ENCODE data around the gene CLEC18C.
A peak's percentile ranks its signal among the peaks of the same experiment; 100 is the strongest.
"Not testable (repeated sequence)": the region's sequence is repeated elsewhere in the genome, so short reads cannot be mapped to it uniquely, and the experiment has no call there.

The CLEC18C gene

DNA sequence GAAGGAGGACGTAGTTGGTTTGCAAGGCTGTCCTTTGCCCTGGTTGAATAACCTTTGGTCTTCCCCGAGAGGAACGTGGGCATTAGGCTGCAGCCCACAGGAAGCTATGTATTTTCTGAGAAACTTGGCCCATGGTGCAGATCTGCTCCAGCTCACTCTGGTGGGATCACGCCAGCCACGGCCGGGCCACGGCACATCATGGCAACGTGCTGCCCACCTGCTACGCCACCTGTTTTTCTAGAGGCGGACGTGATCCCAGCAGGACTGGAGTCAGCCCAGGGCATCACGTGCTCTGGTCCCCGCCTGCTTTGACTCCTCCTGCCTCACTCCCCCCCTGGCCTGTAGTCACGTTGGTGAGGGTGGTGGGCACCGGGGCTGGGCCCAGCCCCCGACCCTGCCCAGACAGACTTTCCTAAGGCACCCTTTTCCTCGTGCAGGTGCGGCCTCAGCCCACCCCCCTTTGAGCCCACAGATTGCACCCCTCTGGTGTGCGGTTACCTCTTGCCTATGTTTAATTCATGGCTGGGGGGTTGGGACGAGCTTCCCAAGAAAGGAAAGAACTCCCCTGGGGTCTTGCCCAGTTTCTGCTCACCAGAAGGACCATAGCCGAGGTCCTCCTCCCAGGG is at the start of gene CLEC18C:
CLEC18C (plus strand) TSS at position 576 of the 626 bp plus-strand sequence. CDS start 492 bp downstream, outside the sequence.
- DNase-seq (ENCODE audit: low spot score) = not testable (repeated sequence)

DNA sequence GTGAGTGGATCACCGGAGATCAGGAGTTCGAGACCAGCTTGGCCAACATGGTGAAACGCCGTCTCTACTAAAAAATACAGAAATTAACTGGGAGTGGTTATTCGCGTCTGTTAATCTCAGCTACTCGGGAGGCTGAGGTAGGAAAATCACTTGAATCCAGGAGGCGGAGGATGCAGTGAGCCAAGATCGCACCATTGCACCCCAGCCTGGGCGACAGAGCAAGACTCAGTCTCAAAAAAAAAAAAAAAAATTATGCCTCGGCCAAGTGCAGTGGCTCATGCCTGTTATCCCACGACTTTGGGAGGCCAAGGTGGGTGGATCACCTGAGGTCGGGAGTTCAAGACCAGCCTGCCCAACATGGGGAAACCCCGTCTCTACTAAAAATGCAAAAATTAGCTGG is 49.8 kb upstream of the CLEC18C start:
- DNase-seq (ENCODE audit: low spot score) = not testable (repeated sequence)

DNA sequence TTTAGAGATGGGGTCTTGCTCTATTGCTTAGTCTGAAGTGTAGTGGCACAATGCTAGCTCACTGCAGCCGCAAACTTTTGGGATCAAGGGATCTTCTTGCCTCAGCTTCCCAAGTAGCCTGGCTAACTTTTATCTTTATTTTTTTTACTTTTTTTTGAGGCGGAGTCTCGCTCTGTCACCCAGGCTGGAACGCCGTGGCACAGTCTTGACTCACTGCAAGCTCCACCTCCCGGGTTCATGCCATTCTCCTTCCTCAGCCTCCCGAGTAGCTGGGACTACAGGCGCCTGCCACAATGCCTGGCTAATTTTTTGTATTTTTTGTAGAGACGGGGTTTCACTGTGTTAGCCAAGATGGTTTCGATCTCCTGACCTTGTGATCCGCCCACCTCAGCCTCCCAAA is 47.4 kb upstream of the CLEC18C start:
- DNase-seq (ENCODE audit: low spot score) = not testable (repeated sequence)

DNA sequence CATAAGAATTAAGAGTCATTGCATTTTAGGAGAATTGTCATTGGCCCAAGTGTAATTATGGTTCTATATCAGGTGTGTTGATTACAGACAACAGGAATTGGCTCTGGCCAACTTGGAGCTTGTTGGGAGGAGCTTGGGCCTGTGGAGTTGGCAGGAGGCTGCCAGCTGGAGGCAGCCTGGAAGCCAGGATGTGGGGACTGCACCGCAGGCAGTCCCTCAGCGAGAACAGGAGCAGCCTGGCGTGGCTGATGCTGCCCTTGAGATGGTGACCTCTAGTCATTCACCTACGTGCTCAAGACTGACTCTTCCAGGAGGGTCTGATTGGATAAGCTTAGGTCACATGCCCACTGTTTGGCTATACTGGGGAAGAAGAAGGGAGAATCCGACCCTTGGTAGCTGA is 45.9 kb upstream of the CLEC18C start:
- DNase-seq (ENCODE audit: low spot score) = not testable (repeated sequence)

DNA sequence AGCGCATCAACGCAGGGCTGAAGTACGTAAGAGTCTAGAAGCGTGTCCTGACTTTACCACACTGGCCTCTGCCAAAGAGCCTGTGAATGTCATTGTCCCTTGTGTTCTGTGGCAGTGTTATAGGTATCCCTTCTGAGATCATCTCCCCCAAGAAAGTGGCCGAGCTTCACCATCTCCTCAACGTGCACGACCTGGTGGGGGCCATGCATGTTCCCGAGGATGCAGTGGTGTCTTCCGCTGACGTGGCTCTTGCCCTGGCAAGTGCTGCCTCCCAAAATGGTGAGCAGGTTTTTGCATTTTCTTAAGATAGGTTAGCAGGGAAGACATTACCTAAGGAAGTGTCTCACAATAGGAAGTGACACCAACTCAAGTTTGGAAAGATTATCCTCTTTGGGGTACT is 44.7 kb upstream of the CLEC18C start:
- DNase-seq (ENCODE audit: low spot score) = not testable (repeated sequence)

DNA sequence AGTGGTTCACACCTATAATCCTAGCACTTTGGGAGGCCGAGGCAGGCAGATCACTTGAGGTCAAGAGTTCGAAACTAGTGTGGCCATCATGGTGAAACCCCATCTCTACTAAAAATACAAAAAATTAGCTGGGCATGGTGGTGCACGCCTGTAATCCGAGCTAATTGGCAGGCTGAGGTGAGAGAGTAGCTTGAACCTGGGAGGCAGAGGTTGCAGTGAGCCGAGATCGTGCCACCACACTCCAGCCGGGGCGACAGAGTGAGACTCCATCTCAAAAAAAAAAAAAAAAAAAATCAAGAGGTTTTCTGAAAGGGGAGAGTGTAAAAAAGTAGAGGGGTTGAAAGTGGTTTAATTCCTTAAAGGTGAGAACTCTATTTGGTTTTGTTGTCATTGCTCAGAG is 37.8 kb upstream of the CLEC18C start:
- not testable (repeated sequence) for DNase-seq (ENCODE audit: low spot score)

DNA sequence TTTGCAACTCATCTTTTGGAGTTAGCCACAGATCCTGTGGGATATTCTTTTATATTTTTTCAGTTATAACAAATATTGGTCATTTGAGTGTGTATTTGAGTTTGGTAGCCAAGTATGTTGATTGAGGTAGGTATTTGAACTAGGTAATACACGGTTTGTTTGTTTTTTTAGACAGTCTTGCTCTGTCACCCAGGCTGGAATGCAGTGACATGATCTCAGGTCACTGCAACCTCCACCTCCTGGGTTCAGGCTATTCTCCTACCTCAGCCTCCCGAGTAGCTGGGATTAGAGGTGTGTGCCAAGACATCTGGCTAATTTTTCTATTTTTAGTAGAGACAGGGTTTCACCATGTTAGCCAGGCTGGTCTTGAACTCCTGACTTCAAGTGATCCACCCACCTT is 37.0 kb upstream of the CLEC18C start:
- DNase-seq (ENCODE audit: low spot score) = not testable (repeated sequence)

DNA sequence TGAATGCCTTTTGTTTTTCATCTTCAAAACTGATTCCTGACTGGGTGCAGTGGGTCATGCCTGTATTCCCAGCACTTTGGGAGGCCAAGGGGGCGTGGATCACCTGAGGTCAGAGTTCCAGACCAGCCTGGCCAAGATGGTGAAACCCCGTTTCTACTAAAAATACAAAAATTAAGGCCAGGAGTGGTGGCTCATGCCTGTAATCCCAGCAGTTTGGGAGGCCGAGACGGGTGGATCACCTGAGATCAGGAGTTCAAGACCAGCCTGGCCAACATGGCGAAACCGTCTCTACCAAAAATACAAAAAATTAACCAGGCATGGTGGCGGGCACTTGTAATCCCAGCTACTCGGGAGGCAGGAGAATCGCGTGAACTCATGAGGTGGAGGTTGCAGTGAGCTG is 30.8 kb upstream of the CLEC18C start:
- DNase-seq (ENCODE audit: low spot score) = not testable (repeated sequence)

DNA sequence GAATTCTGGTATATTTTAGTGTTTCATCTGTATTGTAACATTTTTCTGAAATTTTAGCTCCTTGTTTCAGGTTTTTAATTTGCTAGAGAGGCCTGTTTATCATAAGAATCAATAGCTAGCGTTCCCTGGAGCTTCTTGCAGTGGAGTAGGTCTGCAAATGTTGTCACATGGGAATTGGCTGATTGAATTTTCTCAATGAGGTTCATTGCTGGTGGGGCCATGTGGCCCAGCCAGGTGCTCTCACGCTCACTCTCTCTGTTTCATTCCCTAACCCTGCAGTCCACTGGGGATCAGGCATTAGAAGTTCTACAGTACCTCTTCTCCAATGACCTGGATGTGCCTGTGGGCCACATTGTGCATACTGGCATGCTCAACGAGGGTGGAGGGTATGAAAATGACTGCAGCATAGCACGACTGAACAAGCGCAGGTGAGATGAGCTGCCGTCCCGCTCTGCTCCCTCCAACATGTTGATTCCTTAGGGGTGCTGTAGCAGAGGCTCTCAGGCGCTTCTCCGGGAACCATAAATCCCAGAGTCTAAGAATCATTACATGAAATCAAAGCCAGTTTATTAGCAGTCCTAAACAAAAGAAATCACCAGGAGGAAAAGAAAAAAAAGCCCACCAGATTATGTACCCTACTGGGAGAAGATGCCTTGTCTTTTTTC is 30.2 kb upstream of the CLEC18C start:
- DNase-seq (ENCODE audit: low spot score) = peak; percentile 1

DNA sequence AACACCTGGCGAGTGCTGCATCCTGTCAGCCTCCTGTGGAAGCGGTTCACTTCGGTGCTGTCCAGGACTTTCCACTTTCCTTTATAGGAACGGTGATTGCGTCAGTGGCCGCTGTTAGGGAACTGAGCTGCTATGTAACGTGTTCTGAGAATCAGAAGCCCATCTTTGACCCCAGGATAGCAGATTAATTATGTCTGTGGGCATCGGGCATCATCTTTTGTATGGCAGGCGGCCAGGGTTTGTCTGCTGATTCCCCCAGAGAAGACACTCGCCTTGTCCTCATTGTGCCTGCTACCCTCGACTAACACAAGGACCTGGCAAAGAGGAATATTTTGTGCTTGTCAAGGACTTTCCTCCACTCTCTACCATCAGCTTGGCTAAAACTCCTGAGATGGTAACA is 25.7 kb upstream of the CLEC18C start:
- not testable (repeated sequence) for DNase-seq (ENCODE audit: low spot score)

DNA sequence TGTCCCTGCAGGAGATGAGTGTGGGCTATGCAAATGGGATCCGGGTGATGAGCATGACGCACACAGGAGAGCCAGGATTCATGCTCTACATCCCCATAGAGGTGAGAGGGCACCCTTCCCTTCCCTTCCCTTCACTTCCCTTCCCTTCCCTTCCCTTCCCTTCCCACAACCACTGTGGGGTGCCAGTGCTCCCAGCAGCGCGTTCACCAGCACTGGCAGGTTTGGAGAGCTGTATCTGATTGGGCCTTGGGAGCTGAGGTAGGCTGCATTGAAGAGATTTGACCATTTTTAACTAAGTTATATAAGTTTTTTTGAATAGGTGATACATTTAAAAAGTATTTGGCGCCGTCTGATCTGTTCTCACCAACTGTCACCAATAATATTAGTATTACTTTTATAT is 25.1 kb upstream of the CLEC18C start:
- peak; percentile 1 for DNase-seq (ENCODE audit: low spot score)

DNA sequence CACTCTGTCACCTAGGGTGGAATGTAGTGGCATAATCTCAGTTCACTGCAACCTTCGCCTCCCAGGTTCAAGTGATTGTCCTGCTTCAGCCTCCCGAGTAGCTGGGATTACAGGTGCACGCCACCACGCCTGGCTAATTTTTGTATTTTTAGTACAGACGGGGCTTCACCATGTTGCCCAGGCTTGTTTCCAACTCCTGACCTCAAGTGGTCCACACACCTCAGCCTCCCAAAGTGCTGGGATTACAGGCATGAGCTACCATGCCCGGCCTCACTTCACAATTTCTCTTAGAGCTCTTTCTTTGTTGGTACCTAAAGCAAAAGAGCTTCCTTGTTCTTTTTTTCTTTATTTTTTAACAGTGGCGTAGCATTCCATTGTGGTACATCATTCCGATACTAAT is 24.3 kb upstream of the CLEC18C start:
- DNase-seq (ENCODE audit: low spot score) = peak; percentile 3

DNA sequence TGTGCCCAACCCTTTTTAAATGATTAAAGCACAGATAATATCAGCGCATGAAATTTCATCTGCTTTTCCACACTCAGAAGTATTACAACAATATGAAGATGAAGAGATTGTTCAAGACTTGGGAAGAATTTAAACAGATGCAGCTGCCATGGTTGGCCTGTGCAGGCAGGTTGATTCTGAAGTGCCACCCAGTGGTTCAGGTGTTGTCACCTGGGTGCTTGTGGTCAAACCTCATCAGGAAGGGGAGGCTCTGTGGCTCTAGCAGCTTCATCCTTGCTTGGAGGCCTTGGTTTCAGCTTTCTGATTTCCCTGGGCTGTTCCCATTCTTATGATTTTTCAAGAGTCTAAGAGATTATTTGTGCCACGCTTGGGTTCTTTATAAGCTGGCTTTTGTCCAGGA is 22.2 kb upstream of the CLEC18C start:
- peak; percentile 14 for DNase-seq (ENCODE audit: low spot score)

DNA sequence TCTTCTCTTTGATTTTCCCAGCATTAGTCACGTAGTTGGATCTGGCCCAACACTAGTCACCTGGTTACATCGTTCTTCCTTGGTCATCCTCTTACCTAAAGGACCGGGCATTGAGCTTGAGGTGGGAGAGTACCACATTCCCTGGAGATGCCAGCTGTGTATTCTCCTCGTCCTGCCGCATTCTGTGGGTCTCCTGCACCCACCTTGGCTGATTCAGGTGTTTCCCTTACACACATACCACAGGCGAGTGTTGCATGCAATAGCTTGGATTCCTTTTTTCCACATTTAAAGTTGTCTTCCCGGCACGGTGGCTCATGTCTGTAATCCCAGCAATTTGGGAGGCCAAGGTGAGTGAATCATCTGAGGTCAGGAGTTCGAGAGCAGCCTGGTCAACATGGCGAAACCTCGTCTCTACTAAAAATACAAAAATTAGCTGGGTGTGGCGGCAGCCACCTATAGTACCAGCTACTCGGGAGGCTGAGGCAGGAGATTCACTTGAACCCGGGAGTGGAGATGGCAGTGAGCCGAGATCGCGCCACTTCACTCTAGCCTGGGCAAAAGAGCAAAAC is 21.6 kb upstream of the CLEC18C start:
- DNase-seq (ENCODE audit: low spot score) = peak; percentile 5

DNA sequence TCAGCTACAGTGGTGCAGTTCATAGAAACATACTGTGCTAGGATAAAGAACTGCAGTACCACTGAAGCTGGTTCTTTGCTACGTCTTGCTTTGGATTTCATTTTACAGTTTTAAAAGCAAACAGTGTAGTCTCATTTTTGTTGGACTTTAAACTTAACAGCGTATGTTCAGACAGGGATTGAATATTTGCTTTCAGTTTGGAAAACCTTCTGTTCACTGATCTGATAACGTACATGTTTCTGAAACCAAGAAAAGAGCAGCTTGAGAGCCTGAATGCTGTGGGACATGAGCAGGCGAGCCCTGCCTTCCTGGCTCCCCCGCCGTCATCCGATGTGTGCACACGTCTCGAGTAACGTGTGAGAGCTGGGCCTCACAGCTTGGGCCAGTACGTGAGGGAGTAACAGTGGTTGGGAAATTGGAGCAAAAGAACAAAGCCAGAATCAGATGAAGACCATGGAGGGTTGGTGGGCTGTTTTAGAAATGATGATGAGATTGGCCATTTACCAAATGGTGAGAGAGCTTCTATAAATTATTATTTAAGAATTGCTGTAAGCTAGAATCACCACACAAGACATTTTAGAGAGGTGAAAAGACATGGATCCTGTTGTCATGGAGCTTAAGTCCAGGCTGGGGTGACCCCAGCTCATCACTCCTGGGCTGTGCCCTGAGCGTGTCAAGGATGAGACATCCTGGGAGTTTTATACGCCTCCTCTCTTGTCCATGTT is 20.8 kb upstream of the CLEC18C start:
- peak; percentile 7 for DNase-seq (ENCODE audit: low spot score)

DNA sequence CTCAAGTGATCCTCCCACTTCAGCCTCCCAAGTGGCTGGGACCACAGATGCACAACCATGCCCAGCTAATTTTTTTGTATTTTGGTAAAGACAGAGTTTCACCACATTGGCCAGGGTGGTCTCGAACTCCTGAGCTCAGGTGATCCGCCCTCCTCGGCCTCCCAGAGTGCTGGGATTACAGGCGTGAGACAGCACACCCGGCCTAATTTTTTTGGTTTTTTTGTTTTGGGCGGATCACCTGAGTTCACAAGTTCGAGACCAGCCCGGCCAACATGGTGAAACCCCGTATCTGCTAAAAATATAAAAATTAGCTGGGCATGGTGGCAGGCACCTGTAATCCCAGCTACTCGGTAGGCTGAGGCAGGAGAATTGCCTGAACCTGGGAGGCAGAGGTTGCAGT is 18.9 kb upstream of the CLEC18C start:
- DNase-seq (ENCODE audit: low spot score) = not testable (repeated sequence)

DNA sequence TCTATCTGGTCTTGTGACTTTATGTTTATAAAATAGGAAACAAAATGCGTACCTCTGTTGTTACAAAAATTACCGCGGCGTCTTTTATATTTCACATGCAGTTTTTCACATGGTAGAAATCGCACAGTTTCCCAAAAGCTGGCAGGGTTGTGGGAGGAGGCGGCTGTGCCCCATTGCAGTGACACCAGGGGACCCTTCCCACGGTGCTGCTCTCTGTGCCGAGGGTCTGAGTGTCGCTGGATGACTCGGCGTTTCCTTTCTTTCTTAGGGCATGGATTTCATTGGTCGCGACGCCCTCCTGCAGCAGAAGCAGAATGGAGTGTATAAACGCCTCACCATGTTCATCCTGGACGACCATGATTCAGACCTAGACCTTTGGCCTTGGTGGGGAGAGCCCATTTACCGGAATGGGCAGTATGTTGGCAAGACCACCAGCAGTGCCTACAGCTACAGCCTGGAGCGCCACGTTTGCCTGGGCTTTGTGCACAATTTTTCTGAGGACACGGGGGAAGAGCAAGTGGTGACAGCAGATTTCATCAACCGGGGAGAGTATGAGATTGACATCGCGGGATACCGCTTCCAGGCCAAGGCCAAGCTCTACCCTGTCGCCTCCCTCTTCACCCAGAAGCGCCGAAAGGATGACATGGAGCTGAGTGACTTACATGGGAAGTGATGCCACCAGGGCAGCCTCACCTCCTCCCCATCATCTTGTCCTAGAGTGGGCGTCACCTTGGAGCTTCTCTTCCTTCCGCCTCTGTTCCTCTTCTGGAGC is 17.2 kb upstream of the CLEC18C start:
- DNase-seq (ENCODE audit: low spot score) = peak; percentile 20

DNA sequence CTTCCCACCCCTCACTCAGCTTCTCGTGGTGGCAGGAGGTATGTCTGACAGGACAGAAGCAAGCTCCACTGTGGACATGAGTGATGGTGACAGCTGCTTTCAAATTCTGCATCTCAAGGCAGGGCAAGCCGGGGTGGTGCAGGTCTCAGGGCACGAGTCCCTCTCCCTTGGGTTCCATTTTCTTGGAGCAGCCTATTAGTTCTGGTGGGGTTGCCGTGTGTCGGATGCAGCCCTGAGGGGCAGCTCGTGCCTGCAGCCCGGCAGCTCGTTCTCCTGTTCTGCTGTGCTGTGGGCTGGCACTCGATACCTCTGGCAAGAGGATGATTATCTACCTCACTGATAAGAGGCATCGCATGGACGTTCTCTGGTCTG is 16.5 kb upstream of the CLEC18C start:
- DNase-seq (ENCODE audit: low spot score) = peak; percentile 8

DNA sequence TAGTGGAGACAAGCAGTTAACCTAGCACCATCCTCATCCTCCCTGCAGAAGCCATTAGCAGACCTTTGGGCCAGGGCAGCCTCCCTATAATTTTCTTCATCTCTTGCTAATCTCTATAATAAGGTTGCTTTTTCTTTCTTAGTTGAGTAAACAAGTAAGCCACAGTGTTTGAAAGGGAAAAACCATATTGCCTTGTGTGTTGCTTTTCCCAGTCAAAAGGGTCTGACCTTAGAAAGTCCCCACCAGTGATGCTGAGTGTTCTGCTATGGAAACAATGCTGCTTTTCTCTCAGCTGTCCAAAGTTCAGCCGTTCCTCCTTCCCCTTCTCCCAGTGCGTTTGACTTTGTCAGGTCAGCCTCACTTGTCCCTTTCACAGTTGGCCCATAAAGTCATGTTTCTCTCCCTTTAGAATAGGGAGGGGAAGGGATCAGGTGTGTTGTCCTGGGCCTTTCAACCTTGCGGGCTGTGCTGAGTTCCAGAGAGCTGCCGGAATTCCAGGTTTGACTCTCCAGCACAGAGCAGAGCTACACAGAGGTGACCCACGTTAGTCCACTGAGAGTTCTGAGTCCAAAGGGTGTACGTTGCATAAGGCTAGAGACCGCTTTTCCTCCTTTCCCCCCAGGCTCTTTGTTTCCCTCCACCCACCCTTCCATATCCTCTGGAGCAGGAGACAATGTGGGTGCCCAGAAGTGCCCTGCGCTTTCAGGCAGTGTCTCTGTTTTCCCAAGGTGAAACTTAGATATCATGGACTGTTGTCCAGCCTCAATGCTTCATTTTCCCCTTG is 15.9 kb upstream of the CLEC18C start:
- peak; percentile 5 for DNase-seq (ENCODE audit: low spot score)

DNA sequence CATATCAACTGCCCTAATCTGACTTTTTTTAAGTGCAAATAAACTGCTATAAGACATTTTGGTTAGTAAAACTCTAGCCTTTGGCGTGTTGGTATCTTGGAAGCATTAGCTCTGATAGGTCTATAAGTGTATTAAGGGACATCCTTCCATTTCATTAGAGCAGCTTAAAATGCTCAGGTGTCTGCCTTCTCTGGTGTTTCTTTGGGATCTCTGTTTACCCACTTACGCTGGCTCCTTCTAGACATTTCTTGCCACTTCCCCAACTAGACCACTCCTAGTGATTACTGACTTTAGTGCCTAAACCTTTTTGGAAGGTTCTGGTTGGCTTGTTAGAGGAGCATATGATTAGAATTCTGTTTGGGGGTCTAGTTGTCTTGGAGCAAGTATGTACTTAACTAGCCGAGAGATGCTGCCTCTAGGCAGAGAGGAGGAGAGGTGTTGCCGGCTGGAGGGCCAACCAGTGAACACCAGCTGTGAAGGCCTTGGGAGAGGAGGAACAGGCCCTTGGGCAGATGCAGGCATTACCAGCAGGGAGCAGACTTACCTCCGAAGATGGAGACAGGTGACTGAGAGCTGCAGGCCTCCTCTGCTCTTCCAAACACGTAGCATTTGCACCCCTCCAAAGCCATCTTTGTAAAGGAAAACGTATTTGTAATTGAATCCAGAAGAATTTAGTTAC is 15.2 kb upstream of the CLEC18C start:
- peak; percentile 62 for DNase-seq (ENCODE audit: low spot score)
